Loucy (cell line): ENCODE measurements around the gene PRLHR.

Source experiments
- H2AFZ ChIP-seq: fragments of 200-600 bp; sonication (generic); 2 replicates; pipeline ENCODE4 v1.6.0; 2016; ENCODE audit warnings: antibody characterized with exemption, mild to moderate bottlenecking, low read length, moderate library complexity
- H3F3A ChIP-seq: fragments of 200-600 bp; 2 replicates; pipeline ENCODE4 v1.6.0; 2016; ENCODE audit warnings: antibody characterized with exemption, low read depth, mild to moderate bottlenecking
- H3K27me3 ChIP-seq: fragments of 200-600 bp; sonication (generic); 2 replicates; pipeline ENCODE4 v1.6.1; 2014; ENCODE audit warnings: low read length, mild to moderate bottlenecking; ENCODE audit not compliant: insufficient read depth, poor library complexity, severe bottlenecking
- H3K36me3 ChIP-seq: fragments of 200-600 bp; sonication (generic); 2 replicates; pipeline ENCODE4 v1.6.1; 2016; ENCODE audit warnings: low read length; ENCODE audit not compliant: insufficient read depth
- H3K4me1 ChIP-seq: fragments of 200-600 bp; sonication (generic); 2 replicates; pipeline ENCODE4 v1.5.1; 2014; ENCODE audit warnings: low read length, mild to moderate bottlenecking; ENCODE audit not compliant: insufficient read depth, poor library complexity, severe bottlenecking
- H3K4me2 ChIP-seq: fragments of 200-600 bp; sonication (generic); 2 replicates; pipeline ENCODE4 v1.6.0; 2014; ENCODE audit warnings: antibody characterized with exemption, low read length, low read depth, mild to moderate bottlenecking; ENCODE audit not compliant: poor library complexity, severe bottlenecking
- H3K4me3 ChIP-seq: fragments of 200-600 bp; sonication (generic); 2 replicates; pipeline ENCODE4 v1.5.1; 2014; ENCODE audit warnings: low read length, mild to moderate bottlenecking, mixed read lengths; ENCODE audit not compliant: poor library complexity, severe bottlenecking
- H3K79me2 ChIP-seq: fragments of 200-600 bp; sonication (generic); 2 replicates; pipeline ENCODE4 v1.6.1; 2014; ENCODE audit warnings: low read length; ENCODE audit not compliant: insufficient read depth
- H3K9ac ChIP-seq: fragments of 200-600 bp; sonication (generic); 2 replicates; pipeline ENCODE4 v1.6.0; 2014; ENCODE audit warnings: mild to moderate bottlenecking, low read depth, low read length, moderate library complexity; ENCODE audit not compliant: poor library complexity, severe bottlenecking
- H3K9me2 ChIP-seq: fragments of 200-600 bp; sonication (generic); replicated peaks from 2 replicates; pipeline ENCODE4 v1.6.1; 2016; ENCODE audit warnings: low read depth, low read length, mixed read lengths
- H3K9me3 ChIP-seq: fragments of 200-600 bp; sonication (generic); 2 replicates; pipeline ENCODE4 v1.6.1; 2014; ENCODE audit warnings: mild to moderate bottlenecking, antibody characterized with exemption, low read length, low read depth; ENCODE audit not compliant: insufficient read depth
- H4K20me1 ChIP-seq: fragments of 200-600 bp; sonication (generic); 2 replicates; pipeline ENCODE4 v1.6.0; 2014; ENCODE audit warnings: antibody characterized with exemption, low read length, mild to moderate bottlenecking; ENCODE audit not compliant: insufficient read depth, poor library complexity, severe bottlenecking
- EZH2phosphoT487 ChIP-seq: fragments of 200-600 bp; IDR thresholded peaks from 2 replicates; pipeline ENCODE4 v1.6.1; 2018; ENCODE audit warnings: antibody characterized with exemption, mild to moderate bottlenecking, moderate library complexity, borderline replicate concordance
- TF ChIP-seq, protein P1 (sequence below): fragments of 200-600 bp; sonication (generic); conservative IDR thresholded peaks from 2 replicates; pipeline ENCODE4 v1.5.1; 2014; ENCODE audit warnings: mild to moderate bottlenecking, antibody characterized with exemption, low read length

The PRLHR gene

DNA sequence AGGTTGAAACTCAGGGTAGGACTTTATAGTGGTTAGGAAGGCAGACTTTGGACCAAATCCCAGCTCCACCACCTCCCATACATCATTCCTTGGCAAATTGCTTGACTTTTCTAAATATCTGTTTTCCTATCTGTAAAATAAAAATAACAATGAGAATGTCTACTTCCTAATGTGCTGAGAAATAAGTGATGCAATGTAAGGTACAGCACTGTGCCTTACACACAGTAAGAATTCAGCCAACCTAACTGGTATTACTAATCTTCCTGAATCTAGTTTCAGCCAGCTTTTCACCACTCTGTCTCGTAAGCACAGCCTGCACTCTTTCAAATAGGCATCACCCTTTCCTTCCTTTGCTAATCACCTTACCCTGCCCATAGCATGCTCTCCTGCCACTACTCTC lies 9.7 kb downstream of the PRLHR start:
- Histone ChIP-seq H3K27me3 (no peaks in the 10 kb centered on the region), H3K9me2 (no peaks in the 10 kb centered on the region), H3F3A (no peaks in the 10 kb centered on the region), H4K20me1 (no peaks in the 10 kb centered on the region), H3K79me2 (no peaks in the 10 kb centered on the region), H3K36me3 (no peaks in the 10 kb centered on the region), H3K4me2 (no peak overlapping the region), H3K9me3 (no peaks in the 10 kb centered on the region), H3K9ac (no peak overlapping the region), H2AFZ (no peak overlapping the region), H3K4me3 (no peak overlapping the region), H3K4me1 (no peaks in the 10 kb centered on the region)
- no peak for TF ChIP-seq EZH2phosphoT487
- TF ChIP-seq, protein P1, sequence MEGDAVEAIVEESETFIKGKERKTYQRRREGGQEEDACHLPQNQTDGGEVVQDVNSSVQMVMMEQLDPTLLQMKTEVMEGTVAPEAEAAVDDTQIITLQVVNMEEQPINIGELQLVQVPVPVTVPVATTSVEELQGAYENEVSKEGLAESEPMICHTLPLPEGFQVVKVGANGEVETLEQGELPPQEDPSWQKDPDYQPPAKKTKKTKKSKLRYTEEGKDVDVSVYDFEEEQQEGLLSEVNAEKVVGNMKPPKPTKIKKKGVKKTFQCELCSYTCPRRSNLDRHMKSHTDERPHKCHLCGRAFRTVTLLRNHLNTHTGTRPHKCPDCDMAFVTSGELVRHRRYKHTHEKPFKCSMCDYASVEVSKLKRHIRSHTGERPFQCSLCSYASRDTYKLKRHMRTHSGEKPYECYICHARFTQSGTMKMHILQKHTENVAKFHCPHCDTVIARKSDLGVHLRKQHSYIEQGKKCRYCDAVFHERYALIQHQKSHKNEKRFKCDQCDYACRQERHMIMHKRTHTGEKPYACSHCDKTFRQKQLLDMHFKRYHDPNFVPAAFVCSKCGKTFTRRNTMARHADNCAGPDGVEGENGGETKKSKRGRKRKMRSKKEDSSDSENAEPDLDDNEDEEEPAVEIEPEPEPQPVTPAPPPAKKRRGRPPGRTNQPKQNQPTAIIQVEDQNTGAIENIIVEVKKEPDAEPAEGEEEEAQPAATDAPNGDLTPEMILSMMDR, result no peak

DNA sequence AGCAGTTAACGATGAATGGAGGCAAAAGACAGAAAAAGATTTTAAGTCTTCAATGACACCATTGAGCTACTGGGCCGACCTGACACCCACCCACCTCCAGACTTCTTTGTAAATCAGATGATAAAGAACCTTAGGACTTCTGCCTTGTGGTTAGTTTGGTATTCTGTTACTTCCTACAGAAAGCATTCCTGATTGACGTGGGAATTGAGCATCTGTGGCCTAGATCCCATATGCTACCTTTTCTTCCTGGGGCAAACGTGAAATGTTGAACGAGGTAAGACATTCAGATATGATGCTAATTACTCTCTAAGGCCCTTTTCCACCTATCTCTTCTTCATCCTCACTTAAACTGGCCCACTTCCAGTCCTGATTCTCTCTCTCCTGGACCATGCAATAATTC lies 10.2 kb downstream of the PRLHR start:
- no peak overlapping the region for H2AFZ ChIP-seq
- no peaks in the 10 kb centered on the region for H3F3A ChIP-seq
- H3K4me1 ChIP-seq, result no peaks in the 10 kb centered on the region
- H3K4me2 ChIP-seq, result no peak overlapping the region
- TF ChIP-seq, protein P1, result no peak
- no peak for TF ChIP-seq EZH2phosphoT487
- no peaks in the 10 kb centered on the region for H3K9me3 ChIP-seq
- no peaks in the 10 kb centered on the region for H3K27me3 ChIP-seq
- H3K9me2 ChIP-seq, result no peaks in the 10 kb centered on the region
- no peaks in the 10 kb centered on the region for H3K36me3 ChIP-seq
- no peaks in the 10 kb centered on the region for H4K20me1 ChIP-seq
- no peaks in the 10 kb centered on the region for H3K79me2 ChIP-seq
- H3K9ac ChIP-seq, result no peak overlapping the region
- no peak overlapping the region for H3K4me3 ChIP-seq

DNA sequence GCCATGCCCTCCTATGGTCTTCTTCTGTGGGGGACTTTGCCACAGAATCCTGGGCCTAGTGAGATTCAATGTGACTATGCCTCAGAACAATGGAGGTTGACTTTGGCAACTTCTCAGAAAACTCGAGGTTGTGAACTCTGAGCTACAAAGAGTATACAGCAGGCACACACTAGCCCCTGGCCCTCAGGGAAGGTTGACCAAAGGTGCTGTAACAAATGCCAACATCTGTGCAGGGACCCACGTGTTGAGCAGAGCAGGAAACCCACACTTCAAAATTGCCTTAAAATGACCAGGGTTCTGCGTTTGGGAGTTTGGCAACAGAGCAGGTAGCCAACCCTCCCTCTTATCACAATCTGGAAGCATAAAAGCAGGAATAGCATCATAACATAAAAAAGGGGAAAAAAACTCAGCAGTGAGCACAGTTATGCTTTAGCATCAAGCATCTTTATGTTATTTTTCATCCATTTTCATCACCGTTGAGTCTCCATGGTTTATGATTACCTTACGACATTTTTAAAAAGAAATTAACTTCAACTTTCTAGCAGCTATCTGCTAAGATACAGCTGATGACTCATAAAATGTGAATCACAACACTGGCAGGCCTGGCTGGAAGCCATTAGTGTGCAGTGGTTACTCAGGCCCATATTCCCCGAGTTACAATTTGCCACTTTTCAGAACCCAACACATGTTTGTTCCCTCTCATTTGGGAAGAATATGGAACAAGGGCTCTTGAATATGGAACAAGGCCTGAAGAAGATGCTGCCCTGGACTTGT lies 11.1 kb downstream of the PRLHR start:
- H3K36me3 ChIP-seq, result no peaks in the 10 kb centered on the region
- no peaks in the 10 kb centered on the region for H4K20me1 ChIP-seq
- H3K4me3 ChIP-seq, result no peak overlapping the region
- no peaks in the 10 kb centered on the region for H3F3A ChIP-seq
- H3K9me3 ChIP-seq, result no peaks in the 10 kb centered on the region
- no peak overlapping the region for H3K9ac ChIP-seq
- H3K4me2 ChIP-seq, result no peak overlapping the region
- no peaks in the 10 kb centered on the region for H3K9me2 ChIP-seq
- H3K27me3 ChIP-seq, result no peaks in the 10 kb centered on the region
- TF ChIP-seq, protein P1, result no peak
- TF ChIP-seq EZH2phosphoT487, result no peak
- no peak overlapping the region for H2AFZ ChIP-seq
- no peaks in the 10 kb centered on the region for H3K4me1 ChIP-seq
- H3K79me2 ChIP-seq, result no peaks in the 10 kb centered on the region
